NCI-H1694 treated with DMSO at 0.1 percent for 48 hours (cell line): ENCODE results near the gene CCL15.
"Not testable (repeated sequence)": the region's sequence is repeated elsewhere in the genome, so short reads cannot be mapped to it uniquely, and the experiment has no call there.

Experiments used
- DNase-seq: peaks from one replicate; lab custom pipeline; 2025; lab: John Stamatoyannopoulos, UW

CCL15 gene, protein sequence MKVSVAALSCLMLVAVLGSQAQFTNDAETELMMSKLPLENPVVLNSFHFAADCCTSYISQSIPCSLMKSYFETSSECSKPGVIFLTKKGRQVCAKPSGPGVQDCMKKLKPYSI

DNA sequence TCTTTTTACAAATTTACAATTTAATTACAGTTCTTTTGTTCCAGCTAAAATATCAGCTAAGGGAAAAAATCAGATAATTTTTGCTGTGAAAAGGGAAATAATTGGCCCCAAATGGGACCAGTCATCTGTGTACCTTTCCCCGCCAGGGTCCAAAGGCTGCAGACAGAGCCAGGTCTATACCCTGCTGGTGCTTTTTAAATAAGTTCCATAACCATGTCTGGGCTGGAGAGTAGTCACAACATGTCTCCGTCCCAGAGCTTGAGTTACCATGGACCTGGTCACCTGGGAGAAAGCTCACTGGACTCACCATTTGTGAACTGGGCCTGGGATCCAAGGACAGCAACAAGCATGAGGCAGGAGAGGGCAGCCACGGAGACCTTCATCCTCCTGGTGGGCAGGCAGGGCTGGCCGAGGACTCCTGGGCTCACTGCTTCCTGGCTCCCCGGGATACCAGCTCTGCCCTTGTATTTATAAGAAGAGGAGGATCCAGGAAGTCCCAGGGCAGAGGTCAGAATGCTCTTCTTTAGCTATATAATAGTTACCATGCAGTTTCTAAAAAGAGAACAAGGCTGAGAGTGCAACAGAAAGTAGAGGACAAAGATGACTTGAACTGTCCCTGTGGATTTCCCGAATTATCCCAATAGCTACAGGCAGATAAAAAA is at the start of gene CCL15:
CCL15 (minus strand) TSS at position 444 of the 662 bp plus-strand sequence; CDS start at position 383, 61 bp downstream.
- no peak for DNase-seq

DNA sequence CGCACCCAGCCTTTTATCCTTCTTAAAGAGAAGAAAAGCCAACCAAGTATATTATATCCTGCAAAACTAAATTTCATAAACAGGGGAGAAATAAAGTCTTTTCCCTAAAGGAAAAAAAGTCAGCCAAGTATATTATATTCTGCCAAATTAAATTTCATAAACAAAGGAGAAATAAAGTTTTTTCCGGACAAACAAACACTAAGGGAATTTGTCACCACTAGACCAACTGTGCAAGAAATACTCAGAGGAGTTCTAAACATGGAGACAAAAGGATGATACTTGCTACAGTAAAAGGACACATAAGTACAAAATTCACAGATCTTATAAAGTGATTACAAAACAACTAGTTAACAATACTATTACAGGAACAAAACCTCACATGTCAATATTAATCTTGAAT is 48.3 kb upstream of the CCL15 start:
- DNase-seq = no peak

DNA sequence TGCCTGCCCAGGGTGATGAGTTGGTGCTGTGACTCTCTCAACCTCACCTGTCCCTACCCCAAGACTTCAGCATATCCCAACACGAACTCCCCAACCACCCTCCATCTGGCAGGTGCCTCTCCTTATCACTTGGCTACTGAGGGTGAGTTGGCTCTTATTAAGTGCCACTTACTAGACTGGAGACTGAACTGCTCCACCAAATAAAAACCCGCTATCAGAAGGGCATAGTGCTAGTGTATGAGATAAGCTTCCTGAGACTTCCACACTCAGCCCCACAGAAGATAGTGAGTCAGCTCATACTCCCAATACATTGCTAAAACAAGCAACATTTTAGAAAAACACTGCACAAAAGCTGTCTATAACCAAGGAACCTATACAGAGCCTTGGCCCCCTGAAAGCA is 46.7 kb upstream of the CCL15 start:
- DNase-seq = no peak

DNA sequence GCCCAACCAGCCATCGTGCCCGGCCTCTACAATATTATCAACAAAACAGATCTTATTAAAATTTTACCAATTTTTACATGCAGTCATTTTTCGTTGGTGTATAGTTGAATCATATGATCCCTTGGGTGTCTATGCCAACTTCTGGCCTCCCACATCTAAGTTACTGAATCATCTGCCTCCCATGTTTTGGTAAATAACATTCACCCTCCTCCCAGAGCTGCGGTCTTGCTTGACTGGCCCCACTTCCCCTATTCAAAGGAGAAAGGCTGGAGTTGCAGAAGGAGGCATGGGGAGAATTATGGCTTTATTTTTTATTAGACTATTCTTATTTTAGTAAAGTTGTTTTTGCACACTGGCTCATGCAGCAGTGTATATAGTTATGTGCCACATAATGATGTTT is 34.9 kb upstream of the CCL15 start:
- DNase-seq = no peak

DNA sequence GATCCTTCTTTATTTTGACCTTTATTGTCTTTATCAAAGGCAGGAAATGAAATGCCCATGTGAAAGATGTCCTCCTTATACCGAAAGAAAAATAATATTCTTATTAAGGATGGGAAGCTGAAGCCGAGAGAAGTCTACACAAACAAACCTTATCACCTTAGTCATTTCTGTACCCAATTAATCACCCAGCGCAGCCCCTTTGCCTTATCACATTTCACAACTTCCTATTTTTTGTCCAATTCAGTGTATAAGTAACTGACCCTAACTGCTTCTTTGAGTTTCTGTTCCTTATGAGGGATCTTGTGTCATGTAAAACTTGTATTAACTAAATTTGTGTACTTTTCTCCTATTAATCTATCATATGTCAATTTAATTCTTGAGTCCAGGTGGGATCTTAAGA is 32.8 kb upstream of the CCL15 start:
- DNase-seq = no peak

DNA sequence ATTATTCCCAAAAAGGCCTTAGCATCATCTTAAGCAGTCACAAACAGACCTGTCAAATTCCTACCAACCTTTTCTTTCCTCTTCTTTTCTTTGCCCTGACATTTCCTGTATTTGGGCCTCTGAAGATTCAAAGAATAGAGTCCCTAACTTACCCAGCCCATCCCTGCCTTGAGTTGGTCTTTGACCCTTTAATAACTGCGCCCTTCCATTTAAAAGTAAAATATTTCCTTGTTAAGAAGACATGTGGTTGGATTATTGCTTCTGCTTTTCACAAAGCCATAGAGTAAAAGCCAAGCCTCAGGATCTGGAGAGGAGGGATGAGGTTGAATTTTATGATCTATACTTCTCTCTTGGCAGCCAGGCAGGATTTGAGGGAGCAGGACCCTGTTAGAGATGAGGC is 29.6 kb upstream of the CCL15 start:
- DNase-seq = no peak

DNA sequence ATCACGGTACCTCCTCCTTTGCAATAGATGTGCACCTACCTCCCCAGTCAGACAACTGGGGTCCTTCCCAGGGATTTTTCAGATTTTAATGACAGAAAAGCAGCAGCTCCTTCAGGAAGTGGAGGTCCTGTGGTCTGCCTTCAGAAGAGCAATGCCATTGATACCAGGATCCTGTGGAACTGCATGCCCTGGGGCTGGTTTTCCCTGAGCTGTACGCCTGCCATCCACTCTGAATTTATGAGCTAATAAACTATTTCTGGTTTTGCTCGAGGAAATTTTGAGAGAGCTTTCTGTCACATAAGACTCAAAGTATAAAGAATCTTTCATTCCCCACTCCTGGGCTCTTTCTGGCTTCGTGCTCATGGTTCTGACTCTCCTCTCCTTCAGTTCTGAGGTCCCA is 26.4 kb upstream of the CCL15 start:
- no peak for DNase-seq

DNA sequence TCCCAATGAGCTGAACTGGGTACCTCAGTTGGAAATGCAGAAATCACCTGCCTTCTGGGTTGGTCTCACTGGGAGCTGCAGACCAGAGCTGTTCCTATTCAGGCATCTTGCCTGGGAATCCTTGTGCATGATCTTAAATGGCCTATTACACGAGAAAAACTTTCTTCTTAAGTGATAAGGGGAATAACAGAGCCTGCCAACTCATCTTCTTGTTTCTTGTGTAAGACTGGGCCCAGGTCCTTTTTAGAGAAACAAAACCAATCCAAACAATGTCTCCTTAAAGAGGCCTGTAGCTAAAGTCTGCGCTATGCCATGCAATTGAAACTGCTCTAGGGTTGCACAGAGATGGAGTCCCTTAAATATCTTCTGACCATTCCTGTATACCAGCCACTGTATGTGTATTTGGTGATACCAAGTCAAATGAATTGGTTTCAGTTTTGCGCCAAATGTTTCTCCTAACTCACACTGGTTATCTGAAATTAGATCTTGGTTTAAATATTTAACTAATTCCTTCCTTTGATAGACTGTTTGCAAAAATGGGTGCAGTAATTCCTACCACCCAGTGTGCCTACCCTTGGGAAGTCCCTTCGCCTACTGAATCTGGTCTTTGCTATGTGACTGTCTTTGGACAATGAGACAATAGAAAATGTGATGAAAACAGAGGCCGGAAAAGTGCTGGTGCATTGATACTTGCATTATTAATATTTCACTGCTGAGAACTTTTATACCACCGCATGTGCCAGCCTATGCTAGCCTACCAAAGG is 22.9 kb upstream of the CCL15 start:
- no peak for DNase-seq

DNA sequence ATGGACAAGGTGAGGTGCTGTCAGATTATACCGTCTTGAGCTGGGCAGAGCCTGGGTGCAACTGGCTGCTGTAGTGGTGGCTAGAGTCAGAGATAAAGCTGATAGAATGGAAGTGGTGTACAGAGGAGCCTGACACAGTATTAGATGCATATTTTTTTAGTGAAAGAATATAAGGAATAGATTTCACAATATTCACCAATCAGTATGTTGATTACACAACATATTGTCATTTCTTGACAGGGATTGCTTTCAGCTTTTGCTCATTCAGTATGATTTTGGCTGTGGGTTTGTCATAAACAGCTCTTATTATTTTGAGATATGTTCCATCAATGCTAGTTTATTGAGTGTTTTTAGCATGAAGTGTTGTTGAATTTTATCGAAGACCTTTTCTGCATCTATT is 18.1 kb upstream of the CCL15 start:
- no peak for DNase-seq

DNA sequence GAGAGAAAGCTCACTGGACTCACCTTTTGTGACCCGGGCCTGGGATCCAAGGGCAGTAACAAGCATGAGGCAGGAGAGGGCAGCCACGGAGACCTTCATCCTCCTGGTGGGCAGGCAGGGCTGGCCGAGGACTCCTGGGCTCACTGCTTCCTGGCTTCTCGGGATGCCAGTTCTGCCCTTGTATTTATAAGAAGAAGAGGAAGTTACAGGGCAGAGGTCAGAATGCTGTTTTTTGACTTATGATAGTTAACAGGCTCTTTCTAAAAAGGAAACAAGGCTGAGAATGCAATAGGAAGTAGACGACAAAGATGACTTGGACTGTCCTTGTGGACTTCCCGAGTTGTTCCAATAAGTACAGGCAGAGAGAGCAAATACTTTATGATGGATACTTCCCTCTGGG is 16.4 kb upstream of the CCL15 start, which contains the start of gene CCL23:
CCL23 (minus strand) TSS at position 174 of the 400 bp plus-strand sequence; CDS start at position 99, 75 bp downstream.
- DNase-seq = no peak

DNA sequence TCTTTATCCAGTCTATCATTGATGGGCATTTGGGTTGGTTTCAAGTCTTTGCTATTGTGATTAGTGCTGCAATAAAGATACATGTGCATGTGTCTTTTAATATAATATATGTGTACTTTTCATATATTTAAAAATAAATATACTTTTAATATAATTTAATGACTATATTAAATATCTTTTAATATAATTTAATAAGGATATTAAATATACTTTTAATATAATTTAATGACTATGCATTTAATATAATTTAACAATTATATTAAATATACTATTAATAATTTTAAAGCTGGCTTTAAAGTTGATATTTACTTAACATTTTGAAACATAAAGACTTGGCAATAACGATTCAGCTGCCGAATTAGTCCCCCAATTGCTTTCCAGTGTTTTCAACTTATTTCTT is 15.2 kb upstream of the CCL15 start:
- DNase-seq = no peak

DNA sequence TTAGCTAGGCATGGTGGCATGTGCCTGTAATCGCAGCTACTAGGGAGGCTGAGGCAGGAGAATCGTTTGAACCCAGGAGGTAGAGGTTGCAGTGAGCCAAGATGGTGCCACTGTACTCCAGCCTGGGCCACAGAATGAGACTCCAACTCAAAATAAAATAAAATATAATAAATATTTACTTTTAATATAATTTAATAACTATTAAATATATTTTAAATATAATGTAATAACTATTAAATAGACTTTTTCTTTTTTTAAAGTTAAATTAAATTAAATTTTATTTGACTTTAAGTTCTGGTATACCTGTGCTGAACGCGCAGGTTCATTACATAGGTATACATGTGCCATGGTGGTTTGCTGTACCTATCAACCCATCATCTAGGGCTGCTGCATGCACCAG is 14.5 kb upstream of the CCL15 start:
- DNase-seq = not testable (repeated sequence)

DNA sequence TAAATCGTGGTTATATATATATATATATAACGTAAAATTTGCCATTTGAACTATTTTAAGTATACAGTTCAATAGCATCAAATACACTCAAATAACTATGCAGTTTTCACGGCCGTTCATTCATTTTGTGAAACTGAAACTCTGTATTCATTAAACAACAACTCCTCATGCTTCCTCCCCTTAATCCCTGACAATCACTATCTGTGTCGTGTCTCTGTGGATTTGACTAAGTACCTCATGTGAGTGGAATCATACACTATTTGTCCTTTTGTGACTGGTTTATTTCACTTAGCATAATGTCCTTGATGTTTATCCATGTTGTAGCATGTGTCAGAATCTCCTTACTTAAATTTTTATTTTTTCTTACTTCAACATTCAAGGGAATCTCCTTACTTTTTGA is 13.6 kb upstream of the CCL15 start:
- DNase-seq = no peak

DNA sequence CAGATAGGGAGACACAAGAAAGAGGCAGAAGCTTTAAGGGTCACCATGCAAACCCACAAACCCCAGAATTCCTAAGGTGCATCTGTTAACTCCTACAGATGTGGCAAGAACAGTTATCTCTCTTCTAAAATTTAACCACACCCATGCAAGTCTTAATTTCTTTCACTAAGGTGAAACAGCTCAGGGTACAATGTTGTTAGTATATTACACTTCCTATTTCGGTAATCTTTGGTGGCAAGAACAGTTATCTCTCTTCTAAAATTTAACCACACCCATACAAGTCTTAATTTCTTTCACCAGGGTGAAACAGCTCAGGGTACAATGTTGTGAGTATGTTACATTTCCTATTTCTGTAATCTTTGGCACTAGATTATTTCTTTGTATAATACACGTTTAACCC is 9.8 kb upstream of the CCL15 start:
- no peak for DNase-seq

DNA sequence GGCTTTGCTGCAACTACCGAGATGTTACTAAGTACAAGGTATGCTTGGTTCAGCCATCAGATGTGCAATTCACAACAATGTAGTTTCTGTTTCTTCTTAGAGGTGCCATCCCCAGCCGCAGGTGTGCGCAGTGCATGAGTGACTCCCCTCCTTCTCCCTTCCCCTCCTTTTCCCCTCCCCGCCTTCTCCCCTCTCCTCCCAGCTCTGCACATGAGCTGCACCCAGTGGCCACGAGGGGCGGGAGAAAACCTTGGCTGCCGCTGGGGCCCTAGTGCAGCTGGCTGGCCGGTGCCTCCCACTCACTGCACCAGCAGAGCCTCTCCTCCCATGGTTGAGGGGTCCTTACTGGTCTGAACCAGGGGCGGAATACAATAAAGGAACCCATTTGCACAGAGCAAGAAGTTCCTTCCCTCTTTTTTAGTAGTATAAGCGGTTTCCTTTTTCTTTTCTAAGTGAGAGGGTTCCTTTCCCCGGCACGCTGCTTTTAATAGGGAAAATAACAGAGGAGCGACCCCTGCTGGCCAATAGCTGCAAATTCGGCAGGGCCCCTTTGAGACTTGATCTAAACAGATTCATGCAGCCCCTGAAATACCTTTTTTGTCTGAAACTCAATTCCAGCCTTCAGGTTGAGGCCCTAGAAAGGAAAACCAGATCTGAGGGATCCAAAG is 7.8 kb upstream of the CCL15 start:
- DNase-seq = no peak

DNA sequence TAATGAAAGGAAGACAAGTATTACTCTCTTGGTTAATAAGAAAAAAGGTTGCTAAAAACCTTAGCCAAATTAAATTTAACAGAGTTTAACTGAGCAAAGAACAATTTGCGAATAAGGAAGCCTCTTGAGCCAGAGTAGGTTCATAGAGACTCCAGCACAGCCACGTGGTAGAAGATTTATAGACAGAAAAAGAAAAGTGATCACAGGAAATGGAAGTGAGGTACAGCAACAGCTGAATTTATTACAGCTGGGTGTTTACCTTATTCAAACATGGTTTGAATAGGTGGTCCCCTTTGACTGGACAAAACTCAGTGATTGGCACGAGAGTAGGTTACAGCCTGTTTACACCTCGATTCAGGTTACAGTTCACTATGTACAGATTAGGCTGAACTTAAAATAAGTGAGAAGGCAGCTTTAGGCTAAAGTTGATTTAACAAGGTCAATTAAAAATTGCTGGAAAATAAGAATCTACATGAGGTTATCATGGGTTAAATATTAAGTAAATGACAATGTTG is 3.3 kb upstream of the CCL15 start:
- DNase-seq = no peak

DNA sequence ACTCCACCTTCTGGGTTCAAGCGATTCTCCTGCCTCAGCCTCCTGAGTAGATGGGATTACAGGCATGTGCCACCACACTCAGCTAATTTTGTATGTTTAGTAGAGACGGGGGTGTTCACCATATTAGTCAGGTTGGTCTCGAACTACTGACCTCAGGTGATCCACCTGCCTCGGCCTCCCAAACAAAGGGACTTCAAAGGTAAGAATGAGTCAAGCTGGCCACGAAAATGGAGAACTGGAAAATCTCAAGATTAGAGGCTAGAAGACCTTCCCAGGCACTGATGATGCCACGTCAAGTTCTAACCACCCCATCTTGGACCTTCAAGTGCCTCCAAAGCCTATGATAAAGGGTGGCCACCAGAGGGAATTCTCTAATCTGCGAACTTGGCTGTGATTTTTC is 1.3 kb upstream of the CCL15 start:
- no peak for DNase-seq

DNA sequence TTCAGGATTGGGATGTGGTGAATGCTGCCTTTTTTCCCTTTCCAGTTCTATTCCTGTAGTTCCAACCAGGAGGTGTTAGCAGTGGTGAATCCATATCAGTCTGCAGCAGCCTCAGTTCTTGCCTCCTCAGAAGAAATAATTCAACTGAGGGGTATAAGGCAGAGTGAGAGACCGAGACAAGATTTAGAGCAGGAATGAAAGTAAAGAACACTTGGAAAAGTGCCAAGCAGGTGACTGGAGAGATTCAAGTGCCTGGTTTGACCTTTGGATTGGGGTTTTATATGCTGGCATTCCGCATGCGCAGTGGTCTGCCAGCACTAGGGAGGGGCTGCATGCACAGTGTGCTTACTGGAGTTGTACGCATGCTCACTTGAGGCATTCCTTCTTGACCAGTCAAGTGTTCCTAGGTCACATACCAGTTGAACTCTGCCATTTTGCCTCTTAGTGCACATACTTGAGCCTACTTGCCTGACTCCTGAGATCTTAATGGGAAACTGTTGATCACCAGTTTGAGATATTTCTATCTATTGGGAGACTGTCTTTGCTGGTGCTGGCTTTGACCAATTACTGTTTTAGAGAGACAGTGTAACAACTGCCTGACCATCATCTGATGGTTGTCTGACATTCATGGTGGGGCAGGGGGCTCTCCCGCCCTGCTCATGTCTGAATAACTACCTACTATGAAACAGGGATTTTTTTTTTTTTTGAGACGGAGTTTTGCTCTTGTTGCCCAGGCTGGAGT is 680 bp upstream of the CCL15 start:
- DNase-seq = no peak

DNA sequence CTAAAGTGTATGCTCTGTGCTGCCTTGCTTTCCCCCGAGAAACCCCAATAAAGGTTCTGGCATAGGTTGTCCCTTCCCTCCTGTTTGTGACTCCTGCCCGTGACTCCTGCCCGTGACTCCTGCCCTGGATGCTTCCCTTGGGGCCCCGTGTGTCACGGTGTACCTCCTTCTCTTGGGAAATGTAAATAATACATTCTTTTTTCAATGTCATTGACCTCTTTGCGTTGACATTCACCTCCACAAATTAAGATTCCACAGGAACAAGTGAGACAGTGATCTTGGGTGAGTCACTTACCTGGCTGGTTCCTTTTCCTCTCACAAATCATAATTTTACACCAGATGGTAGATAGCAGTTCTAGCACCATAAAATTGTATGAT is 632 bp downstream of the CCL15 start:
- DNase-seq = no peak

DNA sequence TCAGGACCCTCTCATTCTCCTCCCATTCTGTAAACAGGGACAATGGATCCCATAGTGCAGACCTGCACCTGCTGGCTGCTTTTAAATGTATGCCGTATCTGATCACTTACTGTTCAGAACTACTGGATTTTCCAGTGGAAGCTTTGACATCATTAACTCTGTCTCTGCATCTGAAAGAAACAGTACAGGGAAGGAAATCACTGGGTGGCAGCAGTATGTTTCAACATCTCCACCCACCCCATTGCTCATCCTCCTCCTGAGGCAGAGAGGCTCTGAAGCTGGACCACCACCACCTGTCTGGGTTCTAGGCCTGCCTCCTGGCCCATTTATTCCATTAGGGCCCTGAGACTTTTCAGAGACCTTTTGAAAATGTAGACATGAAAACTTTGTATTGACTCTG is 2.6 kb downstream of the CCL15 start:
- DNase-seq = no peak

DNA sequence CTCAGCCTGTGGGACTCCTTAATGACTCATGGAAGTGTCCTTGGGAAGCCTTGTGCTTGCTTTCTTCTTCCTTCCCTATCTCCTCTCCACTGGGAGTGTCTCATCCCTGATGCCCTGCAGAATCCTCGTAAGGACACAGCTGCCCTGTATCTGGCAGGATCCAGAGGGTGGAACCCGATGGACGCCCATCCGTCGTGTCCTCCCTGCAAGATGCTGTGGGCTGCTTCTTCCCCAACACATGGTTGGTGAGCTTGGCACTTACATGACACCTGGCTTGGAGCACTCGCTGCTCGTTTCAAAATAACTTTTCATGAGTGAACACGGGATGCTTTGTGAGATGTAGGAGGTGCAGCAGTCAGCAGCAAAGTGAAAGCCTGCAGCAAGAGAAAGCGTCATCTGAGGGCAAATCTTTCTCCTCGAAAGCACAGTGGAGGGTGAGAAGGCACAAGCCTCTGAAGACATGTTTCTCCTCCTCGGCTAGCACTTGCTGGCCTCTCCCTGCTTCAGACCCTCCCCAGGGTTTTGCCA is 3.3 kb downstream of the CCL15 start:
- DNase-seq = no peak

DNA sequence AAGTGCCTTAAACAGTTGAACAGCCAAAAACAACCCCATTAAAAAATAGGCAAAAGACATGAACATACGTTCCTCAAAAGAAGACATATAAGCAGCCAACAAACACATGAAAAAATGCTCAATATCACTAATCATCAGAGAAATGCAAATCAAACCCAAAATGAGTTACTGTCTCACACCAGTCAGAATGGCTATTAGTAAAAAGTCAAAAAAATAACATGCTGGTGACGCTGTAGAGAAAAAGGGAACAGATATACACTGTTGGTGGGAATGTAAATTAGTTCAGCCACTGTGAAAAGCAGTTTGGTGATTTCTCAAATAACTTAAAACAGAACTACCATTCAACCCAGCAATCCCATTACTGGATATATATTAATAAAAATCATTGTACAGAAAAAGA is 6.0 kb downstream of the CCL15 start:
- DNase-seq = not testable (repeated sequence)
